GM20000 (cell line): Measurements from ENCODE around the gene CUL4A.

ENCODE experiments used
- DNase-seq: peaks from one replicate; pipeline ENCODE4 v3.0.0; 2012; ENCODE audit warnings: low spot score
- CTCF ChIP-seq: IDR thresholded peaks from 2 replicates; pipeline ENCODE4 v1.5.1; 2012; ENCODE audit warnings: mild to moderate bottlenecking, control low read depth; ENCODE audit errors: extremely low read depth, missing control alignments

The CUL4A gene

GRCh38 chr13:113297370-113298042 is 88.1 kb downstream of the CUL4A start:
- TF ChIP-seq CTCF = no peak
- DNase-seq = peak; percentile 62

GRCh38 chr13:113298043-113298945 is 88.9 kb downstream of the CUL4A start:
- DNase-seq = no peak
- no peak for TF ChIP-seq CTCF

- no peak for TF ChIP-seq CTCF
Measured at GRCh38 chr13:113299951-113300350, 90.5 kb downstream of the CUL4A start.

GRCh38 chr13:113302986-113303385 is 93.6 kb downstream of the CUL4A start:
- no peak for DNase-seq
- no peak for TF ChIP-seq CTCF

More at GRCh38 chr13:113299951-113300350, 90.5 kb downstream of the CUL4A start:
- peak; percentile 60 for DNase-seq

GRCh38 chr13:113304121-113304520 is 94.7 kb downstream of the CUL4A start:
- DNase-seq = no peak
- no peak for TF ChIP-seq CTCF

GRCh38 chr13:113305208-113305607 is 95.8 kb downstream of the CUL4A start:
- no peak for TF ChIP-seq CTCF
- DNase-seq = no peak

- no peak for DNase-seq
Measured at GRCh38 chr13:113307491-113307890, 98.1 kb downstream of the CUL4A start.

More at GRCh38 chr13:113307491-113307890, 98.1 kb downstream of the CUL4A start:
- no peak for TF ChIP-seq CTCF
